GM12878 (cell line): Measurements from ENCODE around the gene ASCC3.

Experiments
- SPI1 ChIP-seq: IDR thresholded peaks from 2 replicates; pipeline ENCODE4 v1.6.1; 2011; ENCODE audit warnings: low read depth, mild to moderate bottlenecking, low read length, moderate library complexity, borderline replicate concordance; ENCODE audit not compliant: insufficient read depth
- ZZZ3 ChIP-seq: IDR thresholded peaks from 2 replicates; pipeline ENCODE4 v1.6.1; 2011; ENCODE audit warnings: low read depth; ENCODE audit not compliant: control insufficient read depth, insufficient read length
- TF ChIP-seq, protein P1 (sequence below), 3 experiments: IDR thresholded peaks in 2 of 3; conservative IDR thresholded peaks in 1 of 3; 2 replicates each; pipeline ENCODE4 v1.5.1; 2011; ENCODE audit warnings: low read depth in 3 of 3, low read length in 3 of 3, mild to moderate bottlenecking in 3 of 3, control low read depth in 2 of 3, moderate library complexity in 2 of 3, inconsistent platforms in 1 of 3, mixed read lengths in 1 of 3; ENCODE audit not compliant: control insufficient read depth in 2 of 3, insufficient read depth in 1 of 3; ENCODE audit errors: extremely low read depth in 1 of 3

DNA sequence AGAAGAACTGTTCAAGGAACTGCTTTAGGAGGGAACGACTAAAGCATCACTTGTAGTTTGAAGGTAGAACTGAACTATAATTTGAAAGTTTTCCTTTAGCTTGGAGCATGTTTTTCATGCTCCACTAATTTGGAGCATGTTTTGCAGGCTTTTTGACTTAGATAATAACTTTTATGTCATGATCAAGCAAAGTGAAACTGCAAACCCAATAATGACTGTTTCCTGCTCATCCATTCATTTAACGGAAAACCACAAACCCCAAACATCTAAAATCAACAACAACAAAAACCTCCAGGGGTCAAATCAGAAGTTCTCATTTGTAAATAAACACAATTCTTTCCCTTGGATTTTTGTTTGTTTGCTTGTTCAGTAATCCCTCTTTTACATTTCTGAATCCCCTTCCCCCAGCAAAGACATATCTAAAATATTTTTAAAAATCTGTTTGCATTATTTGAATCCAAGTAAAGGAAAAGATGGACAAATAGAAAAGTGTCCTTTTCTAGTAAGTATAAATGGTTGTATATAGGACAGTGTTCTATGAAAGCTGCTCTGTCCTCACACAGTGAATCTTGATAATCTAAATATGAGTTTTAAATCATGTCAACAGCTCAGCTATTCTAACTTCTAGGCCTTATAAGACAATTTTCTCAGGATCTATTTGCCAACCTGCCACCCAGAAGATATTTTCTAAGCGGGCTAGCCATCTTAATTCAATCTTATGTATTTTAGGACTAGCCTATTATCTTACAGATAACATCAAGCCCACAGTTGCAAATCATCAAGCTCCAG, 419.0 kb downstream of the ASCC3 start:
- TF ChIP-seq ZZZ3 (no peak), SPI1 (no peak)
- TF ChIP-seq, protein P1, sequence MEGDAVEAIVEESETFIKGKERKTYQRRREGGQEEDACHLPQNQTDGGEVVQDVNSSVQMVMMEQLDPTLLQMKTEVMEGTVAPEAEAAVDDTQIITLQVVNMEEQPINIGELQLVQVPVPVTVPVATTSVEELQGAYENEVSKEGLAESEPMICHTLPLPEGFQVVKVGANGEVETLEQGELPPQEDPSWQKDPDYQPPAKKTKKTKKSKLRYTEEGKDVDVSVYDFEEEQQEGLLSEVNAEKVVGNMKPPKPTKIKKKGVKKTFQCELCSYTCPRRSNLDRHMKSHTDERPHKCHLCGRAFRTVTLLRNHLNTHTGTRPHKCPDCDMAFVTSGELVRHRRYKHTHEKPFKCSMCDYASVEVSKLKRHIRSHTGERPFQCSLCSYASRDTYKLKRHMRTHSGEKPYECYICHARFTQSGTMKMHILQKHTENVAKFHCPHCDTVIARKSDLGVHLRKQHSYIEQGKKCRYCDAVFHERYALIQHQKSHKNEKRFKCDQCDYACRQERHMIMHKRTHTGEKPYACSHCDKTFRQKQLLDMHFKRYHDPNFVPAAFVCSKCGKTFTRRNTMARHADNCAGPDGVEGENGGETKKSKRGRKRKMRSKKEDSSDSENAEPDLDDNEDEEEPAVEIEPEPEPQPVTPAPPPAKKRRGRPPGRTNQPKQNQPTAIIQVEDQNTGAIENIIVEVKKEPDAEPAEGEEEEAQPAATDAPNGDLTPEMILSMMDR (IDR thresholded peaks at IDR 0.05 in 2 of 3, conservative IDR thresholded peaks at IDR 0.05 in 1 of 3; ENCODE audit: control insufficient read depth in 2 of 3, extremely low read depth in 1 of 3, insufficient read depth in 1 of 3, low read depth in 3 of 3, low read length in 3 of 3): no peak
